Mesenchymal stem cell (in vitro differentiated cells and primary cell): ENCODE data around the gene SPNS2.

Experiments
- DNase-seq: peaks from one replicate; pipeline ENCODE4 v3.0.0-alpha.2; 2013
- H2AFZ ChIP-seq: one replicate; pipeline ENCODE4 v1.6.1; 2013; ENCODE audit warnings: low read depth, mild to moderate bottlenecking, control low read depth, inconsistent platforms, low read length, moderate library complexity
- H2AK5ac ChIP-seq: 2 replicates; pipeline ENCODE4 v1.6.1; 2013; ENCODE audit warnings: low read length, moderate library complexity, mild to moderate bottlenecking, inconsistent platforms; ENCODE audit not compliant: severe bottlenecking
- H2BK120ac ChIP-seq: one replicate; pipeline ENCODE4 v1.6.1; 2013; ENCODE audit warnings: low read depth, mild to moderate bottlenecking, inconsistent platforms, low read length, moderate library complexity
- H2BK12ac ChIP-seq, 2 experiments: one replicate each; pipeline ENCODE4 v1.6.1; 2013; ENCODE audit warnings: inconsistent platforms in 2 of 2, low read length in 2 of 2, mild to moderate bottlenecking in 2 of 2, moderate library complexity in 2 of 2, control low read depth in 1 of 2
- H2BK15ac ChIP-seq: one replicate; pipeline ENCODE4 v1.6.1; 2013; ENCODE audit warnings: mild to moderate bottlenecking, low read depth, inconsistent platforms; ENCODE audit not compliant: poor library complexity, severe bottlenecking
- H2BK5ac ChIP-seq: 2 replicates; pipeline ENCODE4 v1.6.1; 2013; ENCODE audit warnings: low read depth, mild to moderate bottlenecking, low read length, control low read depth, inconsistent platforms; ENCODE audit not compliant: poor library complexity, severe bottlenecking
- H3K14ac ChIP-seq, 2 experiments: one replicate each; pipeline ENCODE4 v1.6.1; 2013; ENCODE audit warnings: inconsistent platforms in 2 of 2, low read length in 2 of 2, control low read depth in 1 of 2, mild to moderate bottlenecking in 1 of 2, moderate library complexity in 1 of 2
- H3K18ac ChIP-seq, 2 experiments: one replicate each; pipeline ENCODE4 v1.6.1; 2013; ENCODE audit warnings: inconsistent platforms in 2 of 2, low read length in 2 of 2, control low read depth in 1 of 2, low read depth in 1 of 2, mild to moderate bottlenecking in 1 of 2
- H3K23ac ChIP-seq, 2 experiments: one replicate each; pipeline ENCODE4 v1.6.1; 2013; ENCODE audit warnings: inconsistent platforms in 2 of 2, low read length in 2 of 2, mild to moderate bottlenecking in 2 of 2, moderate library complexity in 2 of 2, control low read depth in 1 of 2
- H3K27ac ChIP-seq: 2 replicates; pipeline ENCODE4 v1.5.1; 2013; ENCODE audit warnings: mild to moderate bottlenecking, moderate library complexity, low read length, control low read depth, inconsistent platforms; ENCODE audit not compliant: poor library complexity, severe bottlenecking
- H3K27me3 ChIP-seq, 2 experiments: 2 replicates each; pipeline versions ENCODE4 v1.6.1 to v1.7.0; 2013; ENCODE audit warnings: low read length in 2 of 2, mild to moderate bottlenecking in 2 of 2, moderate library complexity in 2 of 2, control low read depth in 1 of 2, inconsistent platforms in 1 of 2; ENCODE audit not compliant: control insufficient read depth in 1 of 2, insufficient read depth in 1 of 2
- H3K36me3 ChIP-seq, 2 experiments: 2 replicates each; pipeline versions ENCODE4 v1.6.1 to v1.7.0; 2013; ENCODE audit warnings: low read length in 2 of 2, control low read depth in 1 of 2, inconsistent platforms in 1 of 2, low read depth in 1 of 2, mild to moderate bottlenecking in 1 of 2; ENCODE audit not compliant: insufficient read depth in 2 of 2, control insufficient read depth in 1 of 2
- H3K4ac ChIP-seq, 2 experiments: one replicate each; pipeline ENCODE4 v1.6.1; 2013; ENCODE audit warnings: inconsistent platforms in 2 of 2, low read length in 2 of 2, mild to moderate bottlenecking in 2 of 2, moderate library complexity in 2 of 2, control low read depth in 1 of 2, low read depth in 1 of 2
- H3K4me1 ChIP-seq: 2 replicates; pipeline ENCODE4 v1.6.1; 2013; ENCODE audit warnings: low read depth, low read length, control low read depth; ENCODE audit not compliant: control insufficient read depth, insufficient read depth
- H3K4me2 ChIP-seq: 2 replicates; pipeline ENCODE4 v1.6.1; 2013; ENCODE audit warnings: low read length, mild to moderate bottlenecking, inconsistent platforms; ENCODE audit not compliant: poor library complexity, severe bottlenecking
- H3K4me3 ChIP-seq, 2 experiments: 2 replicates each; pipeline versions ENCODE4 v1.5.1 to v1.7.0; 2013; ENCODE audit warnings: low read length in 2 of 2, mild to moderate bottlenecking in 2 of 2, control low read depth in 1 of 2, low read depth in 1 of 2; ENCODE audit not compliant: insufficient read depth in 1 of 2
- H3K79me1 ChIP-seq: replicated peaks from 2 replicates; pipeline ENCODE4 v1.6.1; 2013; ENCODE audit warnings: mild to moderate bottlenecking, control low read depth, low read length, inconsistent platforms; ENCODE audit not compliant: poor library complexity, severe bottlenecking
- H3K9ac ChIP-seq: 2 replicates; pipeline ENCODE4 v1.7.0; 2013; ENCODE audit warnings: mild to moderate bottlenecking, low read length, moderate library complexity
- H3K9me3 ChIP-seq: 2 replicates; pipeline ENCODE4 v1.7.0; 2013; ENCODE audit warnings: mild to moderate bottlenecking, low read length; ENCODE audit not compliant: control insufficient read depth
- H4K8ac ChIP-seq: one replicate; pipeline ENCODE4 v1.6.1; 2013; ENCODE audit warnings: inconsistent platforms, mild to moderate bottlenecking, low read length, moderate library complexity
- H4K91ac ChIP-seq: one replicate; pipeline ENCODE4 v1.6.1; 2013; ENCODE audit warnings: mild to moderate bottlenecking, low read length, inconsistent platforms
- WGBS: methylation state at CpG from one replicate; pipeline ENCODE4 v1.1.7; 2013; ENCODE audit warnings: mixed read lengths; 5-methylcytosine and 5-hydroxymethylcytosine counted together

The SPNS2 gene

DNA sequence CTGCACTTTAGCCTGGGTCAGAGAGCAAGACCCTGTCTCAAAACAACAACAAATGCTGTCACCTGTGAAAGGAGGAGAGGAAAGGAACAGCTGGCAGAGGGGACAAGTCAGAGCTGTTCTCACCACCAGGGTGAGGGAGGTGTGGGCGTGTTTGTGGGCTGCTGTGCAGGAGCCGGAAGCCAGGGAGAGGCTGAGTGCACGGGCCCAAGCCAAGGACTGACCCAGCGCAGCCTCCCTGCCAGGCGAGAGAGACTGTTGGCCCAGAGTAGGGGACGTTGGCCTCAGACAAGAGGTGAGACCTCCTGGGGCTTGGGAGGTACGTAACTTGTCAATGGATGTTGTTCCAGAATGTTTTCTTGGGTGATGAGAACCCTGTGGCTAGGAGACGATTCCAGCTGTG is 10.7 kb downstream of the SPNS2 start:
- H3K4me2 ChIP-seq, result no peak overlapping the region
- no peak overlapping the region for H3K9ac ChIP-seq
- DNase-seq, result no peak
- H3K18ac ChIP-seq, result no peak overlapping the region
- no peak overlapping the region for H3K27ac ChIP-seq
- no peaks in the 10 kb centered on the region for H3K9me3 ChIP-seq
- H2BK15ac ChIP-seq, result no peak overlapping the region
- H2BK12ac ChIP-seq, result no peak overlapping the region
- no peak overlapping the region for H2AFZ ChIP-seq
- no peak overlapping the region for H3K23ac ChIP-seq
- H2BK5ac ChIP-seq, result no peak overlapping the region
- H3K4me3 ChIP-seq, result no peak overlapping the region
- H3K79me1 ChIP-seq, result peaks cover 3% of the 10 kb centered on the region
- peaks cover 0 to 40% of the 10 kb centered on the region in 2 experiments for H3K36me3 ChIP-seq
- no peak overlapping the region for H3K14ac ChIP-seq
- H4K91ac ChIP-seq, result no peak overlapping the region
- peaks cover 18% of the 10 kb centered on the region for H3K4me1 ChIP-seq
- no peak overlapping the region for H2BK120ac ChIP-seq
- WGBS, result 73% methylated on average over 8 of the region's 8 CpGs
- H4K8ac ChIP-seq, result no peak overlapping the region
- H2AK5ac ChIP-seq, result no peak overlapping the region
- no peak overlapping the region for H3K4ac ChIP-seq
- peaks cover 30 to 60% of the 10 kb centered on the region in 2 experiments for H3K27me3 ChIP-seq

DNA sequence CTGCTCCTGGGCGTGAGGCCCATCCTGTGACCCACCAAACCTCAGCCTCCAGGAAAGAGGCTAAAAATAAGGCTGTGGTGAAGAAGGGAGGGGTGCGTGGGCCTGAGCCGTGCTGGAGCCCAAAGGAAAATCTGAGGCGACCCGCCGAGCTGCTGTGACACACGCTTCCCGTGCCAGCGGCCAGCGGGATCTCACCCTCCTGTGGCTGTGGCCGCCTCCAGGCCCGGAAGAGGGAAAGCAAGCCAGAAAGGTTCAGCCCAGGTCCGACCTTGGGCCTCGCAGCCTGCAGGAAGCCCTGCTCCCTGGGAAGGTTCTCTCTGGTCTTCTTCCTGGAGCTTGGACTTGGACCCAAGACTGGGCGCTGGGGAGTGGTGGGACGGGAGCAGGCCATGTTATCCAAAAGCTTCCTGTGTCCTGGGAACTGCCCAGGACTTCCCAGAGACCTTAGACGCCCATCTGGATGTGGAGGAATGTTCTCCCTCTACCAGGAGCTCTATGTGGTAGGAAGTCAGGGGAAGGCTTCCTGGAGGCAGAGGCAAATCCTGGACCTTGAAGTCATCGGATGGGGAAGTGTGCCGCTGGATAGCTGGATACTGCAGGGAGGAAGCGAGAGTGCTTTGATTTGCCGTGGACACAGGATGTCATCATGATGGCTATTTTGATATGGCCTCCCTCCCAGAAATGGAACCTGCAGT is 11.4 kb downstream of the SPNS2 start:
- Histone ChIP-seq H2AFZ (no peak overlapping the region), H3K9ac (no peak overlapping the region), H3K36me3 (peaks cover 0 to 47% of the 10 kb centered on the region in 2 experiments), H2BK5ac (no peak overlapping the region), H3K79me1 (peaks cover 5% of the 10 kb centered on the region), H3K4me2 (no peak overlapping the region), H3K9me3 (no peaks in the 10 kb centered on the region), H2BK120ac (no peak overlapping the region), H2BK15ac (no peak overlapping the region), H2AK5ac (no peak overlapping the region), H3K18ac (no peak overlapping the region), H3K27ac (no peak overlapping the region), H3K14ac (no peak overlapping the region), H2BK12ac (no peak overlapping the region), H4K91ac (no peak overlapping the region), H3K4me3 (no peak overlapping the region), H4K8ac (no peak overlapping the region), H3K4ac (no peak overlapping the region), H3K27me3 (peaks cover 25 to 54% of the 10 kb centered on the region in 2 experiments), H3K4me1 (peaks cover 20% of the 10 kb centered on the region), H3K23ac (no peak overlapping the region)
- WGBS, result 88% methylated on average over 21 of the region's 21 CpGs
- DNase-seq, result no peak

DNA sequence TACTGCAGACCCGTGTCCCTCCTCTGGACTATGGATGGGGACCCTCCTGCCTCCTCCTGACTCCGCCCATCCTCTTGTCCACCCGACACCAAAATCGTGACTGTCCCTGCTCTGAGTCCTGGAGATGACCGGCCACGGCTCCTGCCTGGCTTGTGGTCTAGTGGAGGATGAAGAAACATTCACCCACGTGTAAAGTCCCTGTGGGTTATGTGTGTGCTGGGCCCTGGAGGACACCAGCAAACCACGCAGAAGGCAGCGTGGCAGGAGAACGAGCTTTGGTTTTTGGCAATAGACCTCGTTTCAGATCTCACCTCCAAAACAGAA is 11.9 kb downstream of the SPNS2 start:
- no peak overlapping the region for H3K4me2 ChIP-seq
- no peak for DNase-seq
- H3K4ac ChIP-seq, result no peak overlapping the region
- H3K27ac ChIP-seq, result no peak overlapping the region
- no peak overlapping the region for H3K18ac ChIP-seq
- no peak overlapping the region for H3K23ac ChIP-seq
- peaks cover 6% of the 10 kb centered on the region for H3K79me1 ChIP-seq
- no peak overlapping the region for H2BK12ac ChIP-seq
- no peak overlapping the region for H3K9ac ChIP-seq
- H2AFZ ChIP-seq, result no peak overlapping the region
- H3K4me1 ChIP-seq, result peaks cover 21% of the 10 kb centered on the region
- no peak overlapping the region for H2BK5ac ChIP-seq
- peaks cover 25 to 49% of the 10 kb centered on the region in 2 experiments for H3K27me3 ChIP-seq
- H3K9me3 ChIP-seq, result no peaks in the 10 kb centered on the region
- no peak overlapping the region for H2BK15ac ChIP-seq
- H4K8ac ChIP-seq, result no peak overlapping the region
- no peak overlapping the region for H2BK120ac ChIP-seq
- WGBS, result 82% methylated on average over 10 of the region's 11 CpGs
- peaks cover 0 to 47% of the 10 kb centered on the region in 2 experiments for H3K36me3 ChIP-seq
- no peak overlapping the region for H3K14ac ChIP-seq
- no peak overlapping the region for H2AK5ac ChIP-seq
- no peak overlapping the region for H4K91ac ChIP-seq
- H3K4me3 ChIP-seq, result no peak overlapping the region

DNA sequence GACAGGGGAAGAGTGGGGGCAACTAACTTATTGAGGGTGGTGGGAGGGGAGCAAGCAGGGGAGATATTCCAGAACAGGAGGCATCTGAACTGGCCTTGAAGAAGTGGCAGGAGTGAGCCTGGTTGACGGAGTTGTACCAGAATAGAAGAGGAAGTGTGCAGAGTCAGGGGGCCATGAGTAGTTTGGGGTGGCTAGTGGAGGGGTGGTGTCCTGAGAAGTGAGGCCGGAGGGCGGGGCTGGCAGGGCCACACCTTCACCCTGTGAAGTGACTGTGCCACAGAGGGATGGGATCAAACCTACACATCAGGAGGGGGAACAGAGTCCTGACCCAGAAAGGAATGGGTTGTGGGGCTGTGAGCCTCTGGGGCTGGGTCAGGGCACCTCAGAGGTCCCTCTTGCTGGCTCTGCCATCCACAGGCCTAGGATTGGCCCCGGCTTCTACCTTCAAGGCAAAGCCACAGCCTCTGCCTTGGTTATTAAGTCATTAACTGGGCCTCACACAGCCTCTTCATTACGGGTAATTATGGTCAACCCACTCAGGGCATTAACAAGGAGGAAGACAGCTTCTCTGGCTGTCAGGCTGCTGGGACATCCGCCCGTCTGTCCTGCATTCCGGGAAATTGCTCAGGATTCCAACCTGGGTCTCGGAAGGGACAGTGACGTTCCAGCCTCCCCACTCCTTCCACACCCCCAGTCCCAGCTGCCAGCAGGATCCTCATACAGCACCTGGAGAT is 12.7 kb downstream of the SPNS2 start:
- no peak overlapping the region for H3K4me2 ChIP-seq
- WGBS, result 81% methylated on average over 10 of the region's 10 CpGs
- H2AK5ac ChIP-seq, result no peak overlapping the region
- no peaks in the 10 kb centered on the region for H3K9me3 ChIP-seq
- no peak overlapping the region for H3K27ac ChIP-seq
- H4K8ac ChIP-seq, result no peak overlapping the region
- H3K4me3 ChIP-seq, result no peak overlapping the region
- peaks cover 18% of the 10 kb centered on the region for H3K4me1 ChIP-seq
- H2BK12ac ChIP-seq, result no peak overlapping the region
- no peak overlapping the region for H2BK120ac ChIP-seq
- peaks cover 19 to 44% of the 10 kb centered on the region in 2 experiments for H3K27me3 ChIP-seq
- no peak overlapping the region for H4K91ac ChIP-seq
- no peak overlapping the region for H3K4ac ChIP-seq
- peaks cover 0 to 47% of the 10 kb centered on the region in 2 experiments for H3K36me3 ChIP-seq
- H3K14ac ChIP-seq, result no peak overlapping the region
- peaks cover 6% of the 10 kb centered on the region for H3K79me1 ChIP-seq
- no peak overlapping the region for H2BK15ac ChIP-seq
- no peak overlapping the region for H2AFZ ChIP-seq
- no peak overlapping the region for H3K23ac ChIP-seq
- H3K9ac ChIP-seq, result no peak overlapping the region
- no peak for DNase-seq
- H2BK5ac ChIP-seq, result no peak overlapping the region
- no peak overlapping the region for H3K18ac ChIP-seq
